GM19467 (cell line): Measurements from ENCODE around the gene ARHGAP4.
A peak's percentile ranks its signal among the peaks of the same experiment; 100 is the strongest.

Source experiments
- ATAC-seq: cut with Tn5 transposase; IDR thresholded peaks from one replicate; pipeline ENCODE4 v1.9.1; 2021; ENCODE audit warnings: mild to moderate bottlenecking, moderate library complexity; ENCODE audit not compliant: unreplicated experiment

The ARHGAP4 gene

DNA sequence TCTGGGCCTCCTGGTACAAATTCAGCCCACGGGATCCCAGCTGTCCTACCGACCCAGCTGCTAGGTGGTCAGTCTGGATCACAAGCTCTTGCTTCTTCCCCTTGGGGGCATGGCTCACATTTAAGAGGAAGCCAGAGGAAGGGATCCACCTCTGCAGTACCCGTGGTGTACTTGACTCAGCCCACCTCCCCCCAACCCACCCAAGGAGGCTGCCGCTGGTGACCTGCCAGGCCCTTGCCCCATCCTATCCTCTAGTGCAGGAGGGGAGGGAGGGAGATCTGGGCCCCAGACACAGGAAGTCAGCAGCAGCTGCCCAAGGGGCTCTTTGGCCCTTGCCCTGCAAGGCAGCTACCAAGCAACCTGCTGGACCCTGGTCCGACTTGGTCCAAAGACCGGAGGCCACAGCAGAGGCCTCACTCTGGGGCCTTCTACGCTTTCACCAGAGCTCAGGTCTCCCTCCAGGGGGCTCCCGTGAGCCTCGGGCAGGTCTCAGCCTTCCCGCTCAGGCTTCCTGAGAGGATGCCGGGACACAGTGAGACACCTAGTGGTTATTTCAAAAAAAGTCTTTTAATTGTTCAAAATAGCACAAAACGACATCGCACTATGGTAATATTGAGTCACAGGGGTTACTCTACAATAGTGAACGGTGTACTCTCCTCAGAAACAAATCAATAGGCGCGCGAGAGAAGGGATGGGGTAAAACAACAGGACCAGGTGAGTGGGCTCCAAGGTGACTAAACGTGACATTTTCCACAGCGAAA lies 21.1 kb upstream of the ARHGAP4 start:
- no peak for ATAC-seq

- no peak for ATAC-seq
Observed at GRCh38 chrX:153945956-153946943, 20.2 kb upstream of the ARHGAP4 start.

- no peak for ATAC-seq
Observed at GRCh38 chrX:153944800-153945150, 18.7 kb upstream of the ARHGAP4 start.

GRCh38 chrX:153944140-153944799 lies 18.2 kb upstream of the ARHGAP4 start, which contains the start of gene RENBP:
Gene RENBP (minus strand): TSS chrX:153944643. CDS start chrX:153944610, 33 bp downstream.
- no peak for ATAC-seq

- ATAC-seq, result no peak
Observed at GRCh38 chrX:153941336-153942252, 15.5 kb upstream of the ARHGAP4 start.

- no peak for ATAC-seq
Observed at GRCh38 chrX:153939573-153939972, 13.5 kb upstream of the ARHGAP4 start.

DNA sequence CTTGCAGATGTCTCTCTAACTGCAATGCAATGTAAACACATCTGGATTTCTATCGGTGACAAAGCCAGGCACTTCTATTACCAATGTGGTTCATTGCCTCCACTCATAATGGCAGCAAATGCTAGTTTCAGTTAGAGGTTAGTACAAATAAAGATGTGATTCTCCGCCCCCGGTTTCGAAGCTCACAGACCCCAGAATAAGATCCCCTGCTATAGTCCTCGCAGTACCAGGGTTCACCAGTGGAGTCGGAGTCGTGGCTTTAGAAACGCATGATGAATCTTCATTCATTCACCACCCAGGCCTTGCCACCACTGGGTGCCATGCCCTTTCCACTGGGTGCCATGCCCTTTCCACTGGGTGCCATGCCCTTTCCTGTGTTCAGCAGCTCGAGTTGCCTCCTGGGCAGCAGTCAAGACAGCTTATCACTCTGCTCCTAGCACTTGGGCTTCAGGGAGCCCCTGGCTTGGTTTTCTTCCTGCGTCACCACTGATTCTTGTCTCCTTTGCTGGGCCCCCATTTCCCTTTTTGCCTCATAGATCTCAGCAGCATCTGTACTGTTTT lies 12.2 kb upstream of the ARHGAP4 start:
- ATAC-seq, result no peak

- ATAC-seq, result no peak
Observed at GRCh38 chrX:153937056-153937455, 11.0 kb upstream of the ARHGAP4 start.

DNA sequence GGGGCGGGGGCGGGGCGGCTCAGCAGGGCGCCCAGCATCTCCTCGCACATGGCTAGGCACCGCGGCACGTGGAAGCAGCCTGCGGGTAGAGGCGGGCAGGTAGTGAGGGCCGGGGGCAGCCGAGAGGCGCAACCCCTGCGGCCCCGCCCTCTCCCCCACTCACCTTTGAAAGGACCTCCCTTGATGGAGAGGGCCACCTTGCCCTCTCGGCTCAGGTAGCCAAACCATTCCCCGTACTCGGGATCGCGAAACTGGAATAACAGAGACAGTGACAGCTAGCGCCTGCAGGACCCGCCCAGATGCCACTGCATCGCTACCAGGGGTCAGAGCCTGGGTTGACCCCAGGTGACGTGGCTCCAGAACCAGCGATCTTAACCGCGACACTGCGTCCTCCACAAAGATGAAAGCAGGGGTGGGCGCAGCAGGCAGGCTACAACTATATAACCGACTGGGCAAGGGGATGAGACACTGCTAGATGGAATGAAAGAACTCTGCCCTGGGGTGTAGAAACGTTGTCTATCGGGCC lies 9.3 kb upstream of the ARHGAP4 start:
- no peak for ATAC-seq

- ATAC-seq, result peak; percentile 73
Observed at GRCh38 chrX:153934762-153935325, 8.8 kb upstream of the ARHGAP4 start, which contains the start of gene NAA10. Gene NAA10 (minus strand): TSS chrX:153935037. CDS start chrX:153934904, 133 bp downstream.

GRCh38 chrX:153934148-153934761 lies 8.2 kb upstream of the ARHGAP4 start:
- ATAC-seq, result peak; percentile 16

DNA sequence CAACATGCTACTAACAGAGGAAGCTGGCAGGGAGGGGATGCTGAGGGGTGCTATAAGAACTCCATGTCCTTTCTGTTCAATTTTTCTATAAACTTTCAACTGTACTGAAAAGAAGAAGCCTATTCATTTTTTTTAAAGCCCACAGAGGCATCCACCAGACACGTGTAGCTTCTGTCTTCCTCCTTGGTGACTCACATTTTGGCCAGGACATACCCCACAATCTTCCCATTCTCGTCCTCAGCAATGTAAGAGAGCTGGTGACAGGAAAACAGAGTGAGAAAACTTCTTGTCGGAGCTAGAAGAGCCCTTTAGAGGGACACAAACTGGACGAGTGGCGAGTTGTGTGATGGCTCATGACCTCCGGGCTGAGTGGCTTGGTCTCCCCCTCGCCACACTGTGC lies 7.7 kb upstream of the ARHGAP4 start:
- no peak for ATAC-seq

DNA sequence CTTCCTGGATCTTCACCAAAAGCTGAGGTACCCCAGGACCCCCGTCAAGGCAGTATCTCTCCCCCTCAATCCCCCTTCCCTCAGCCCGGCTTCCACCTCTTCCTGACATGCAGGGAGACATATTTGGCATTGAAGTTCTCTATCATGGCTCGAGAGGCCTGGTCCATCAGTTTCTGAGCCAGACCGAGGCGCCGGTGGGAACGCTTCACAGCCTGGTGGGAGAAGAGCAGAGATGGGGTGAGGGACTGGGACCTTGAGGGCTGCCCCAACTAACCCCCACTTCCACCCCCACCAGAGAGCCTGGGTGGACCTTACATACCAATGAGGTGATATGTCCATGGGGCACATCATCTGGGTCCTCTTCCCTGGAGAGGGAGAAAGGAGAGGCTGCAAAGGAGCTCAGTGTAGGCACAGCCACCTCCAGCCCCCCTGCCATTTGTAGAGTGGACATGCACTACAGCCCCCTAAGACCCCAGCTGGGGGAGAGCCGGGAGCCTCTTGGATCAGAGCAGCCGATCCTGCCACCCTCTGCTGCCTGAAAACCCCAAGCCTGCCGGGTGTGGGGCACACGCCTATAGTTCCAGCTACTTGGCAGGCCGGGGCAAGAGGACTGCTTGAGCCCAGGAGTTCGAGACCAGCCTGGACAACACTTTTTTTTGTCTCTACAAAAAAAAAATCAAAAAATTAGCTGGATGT lies 6.3 kb upstream of the ARHGAP4 start:
- no peak for ATAC-seq

DNA sequence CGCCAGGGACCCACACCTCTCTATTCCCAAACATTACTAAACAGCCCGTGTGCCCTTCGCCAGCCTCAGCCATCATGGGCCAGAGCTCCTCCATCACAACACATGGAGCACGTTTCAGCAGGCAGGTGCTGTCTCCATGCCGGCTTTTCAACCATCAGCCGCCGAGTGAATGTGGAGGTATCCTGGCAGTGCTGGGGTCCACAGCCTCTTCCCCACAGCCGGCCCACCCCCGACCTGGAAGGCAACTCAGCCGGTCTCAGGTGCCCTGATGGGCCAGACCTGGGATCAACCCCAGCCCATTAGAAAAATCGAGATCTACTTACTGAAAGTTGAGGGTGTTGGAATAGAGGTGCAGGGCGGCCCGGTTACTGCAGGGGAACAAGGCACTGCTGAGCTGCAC lies 5.7 kb upstream of the ARHGAP4 start:
- no peak for ATAC-seq

- no peak for ATAC-seq
Observed at GRCh38 chrX:153931151-153931550, 5.1 kb upstream of the ARHGAP4 start.

GRCh38 chrX:153930011-153930910 lies 4.2 kb upstream of the ARHGAP4 start:
- ATAC-seq, result no peak

DNA sequence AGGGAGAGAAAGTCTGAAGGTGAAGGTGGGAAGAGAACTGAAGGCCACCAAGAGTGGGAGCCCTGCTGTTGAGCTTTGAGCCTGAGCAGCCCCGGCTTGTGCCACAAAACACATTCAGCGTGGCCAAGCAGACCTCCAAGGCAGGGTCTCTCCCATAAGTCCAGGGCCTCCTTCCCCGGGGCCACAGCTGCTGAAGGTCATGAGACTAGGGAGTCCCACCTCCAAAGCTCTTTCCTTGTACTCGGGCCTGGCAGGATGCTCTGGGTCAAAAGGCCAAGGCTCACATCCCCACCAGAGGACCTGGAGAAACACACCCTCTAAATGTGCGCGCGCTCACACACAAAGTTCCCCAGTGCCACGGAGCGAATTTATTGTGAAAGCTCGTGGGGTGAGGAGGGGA lies 3.5 kb upstream of the ARHGAP4 start:
- no peak for ATAC-seq
